HEK293 (cell line): ENCODE measurements around the gene GCK.

Source experiments
- CTCF ChIP-seq: fragments of 450-650 bp; formaldehyde crosslinking; IDR thresholded peaks from 2 replicates; pipeline ENCODE4 v1.5.1; 2016; ENCODE audit warnings: missing biosample characterization, missing genetic modification characterization
- KLF1 ChIP-seq: fragments of 450-650 bp; formaldehyde crosslinking; IDR thresholded peaks from 2 replicates; pipeline ENCODE4 v1.5.1; 2016; ENCODE audit warnings: missing biosample characterization, missing genetic modification characterization
- SETDB1 ChIP-seq: IDR thresholded peaks from one replicate; pipeline ENCODE4 v1.6.1; 2017; ENCODE audit warnings: mild to moderate bottlenecking, low read length, moderate library complexity, mixed read lengths; ENCODE audit not compliant: insufficient read length
- ZBTB7A ChIP-seq: fragments of 450-650 bp; formaldehyde crosslinking; IDR thresholded peaks from 2 replicates; pipeline ENCODE4 v1.5.1; 2016; ENCODE audit warnings: low read depth, missing biosample characterization, missing genetic modification characterization
- ZFP3 ChIP-seq: fragments of 450-650 bp; formaldehyde crosslinking; IDR thresholded peaks from 2 replicates; pipeline ENCODE4 v1.5.1; 2016; ENCODE audit warnings: low read depth, missing biosample characterization, missing genetic modification characterization
- ZNF140 ChIP-seq: fragments of 450-650 bp; formaldehyde crosslinking; IDR thresholded peaks from 2 replicates; pipeline ENCODE4 v1.5.1; 2016; ENCODE audit warnings: missing biosample characterization, missing genetic modification characterization
- ZNF350 ChIP-seq: fragments of 450-650 bp; formaldehyde crosslinking; IDR thresholded peaks from 2 replicates; pipeline ENCODE4 v1.5.0; 2017; ENCODE audit warnings: missing biosample characterization, mild to moderate bottlenecking, missing genetic modification characterization
- ZNF416 ChIP-seq: fragments of 450-650 bp; formaldehyde crosslinking; IDR thresholded peaks from 2 replicates; pipeline ENCODE4 v1.5.1; 2016; ENCODE audit warnings: missing biosample characterization, missing genetic modification characterization
- ZNF449 ChIP-seq: fragments of 450-650 bp; formaldehyde crosslinking; IDR thresholded peaks from 2 replicates; pipeline ENCODE4 v1.5.1; 2017; ENCODE audit warnings: missing biosample characterization, mild to moderate bottlenecking, missing genetic modification characterization, moderate library complexity
- ZSCAN16 ChIP-seq: fragments of 450-650 bp; formaldehyde crosslinking; IDR thresholded peaks from 2 replicates; pipeline ENCODE4 v1.5.1; 2016; ENCODE audit warnings: missing biosample characterization, missing genetic modification characterization

- TF ChIP-seq ZFP3 (tag by site-specific recombination) (no peak), CTCF (no peak), ZSCAN16 (tag by site-specific recombination) (no peak), ZNF416 (tag by site-specific recombination) (no peak), ZBTB7A (tag by site-specific recombination) (no peak), ZNF350 (tag by site-specific recombination) (no peak), ZNF449 (tag by site-specific recombination) (no peak), KLF1 (no peak), ZNF140 (tag by site-specific recombination) (no peak), SETDB1 (no peak)
Observed at GRCh38 chr7:44232396-44232795, 43.2 kb upstream of the GCK start.
